Neural cell (in vitro differentiated cells): Measurements from ENCODE around the gene RBM33.

ENCODE experiments used
- EP300 ChIP-seq: fragments of 450-650 bp; conservative IDR thresholded peaks from 2 replicates; pipeline ENCODE4 v1.6.1; 2014; ENCODE audit warnings: antibody characterized with exemption, mild to moderate bottlenecking, moderate library complexity; ENCODE audit not compliant: poor library complexity, severe bottlenecking
- EZH2 ChIP-seq: fragments of 200-600, 300-800 bp; shearing (Covaris generic), sonication (generic); IDR thresholded peaks from 2 replicates; pipeline ENCODE4 v1.6.1; 2014; ENCODE audit warnings: antibody characterized with exemption, low read length, borderline replicate concordance, mild to moderate bottlenecking; ENCODE audit not compliant: insufficient read depth, poor library complexity, severe bottlenecking
- POLR2AphosphoS5 ChIP-seq: IDR thresholded peaks from 2 replicates; pipeline ENCODE4 v1.6.1; 2012
- RAD21 ChIP-seq: fragments of 450-650 bp; conservative IDR thresholded peaks from 2 replicates; pipeline ENCODE4 v1.6.1; 2014; ENCODE audit warnings: antibody characterized with exemption, mild to moderate bottlenecking, moderate library complexity
- SMC3 ChIP-seq: fragments of 450-650 bp; conservative IDR thresholded peaks from 2 replicates; pipeline ENCODE4 v1.6.1; 2014; ENCODE audit warnings: antibody characterized with exemption, mild to moderate bottlenecking, moderate library complexity; ENCODE audit not compliant: poor library complexity
- TAF1 ChIP-seq: IDR thresholded peaks from 2 replicates; pipeline ENCODE4 v1.6.1; 2012; ENCODE audit warnings: low read depth
- TF ChIP-seq, protein P1 (sequence below): fragments of 450-650 bp; IDR thresholded peaks from 2 replicates; pipeline ENCODE4 v1.5.1; 2014; ENCODE audit warnings: antibody characterized with exemption, mild to moderate bottlenecking, moderate library complexity; ENCODE audit not compliant: poor library complexity, severe bottlenecking

GRCh38 chr7:155631155-155631554 is 13.3 kb upstream of the RBM33 start:
- TF ChIP-seq, protein P1, sequence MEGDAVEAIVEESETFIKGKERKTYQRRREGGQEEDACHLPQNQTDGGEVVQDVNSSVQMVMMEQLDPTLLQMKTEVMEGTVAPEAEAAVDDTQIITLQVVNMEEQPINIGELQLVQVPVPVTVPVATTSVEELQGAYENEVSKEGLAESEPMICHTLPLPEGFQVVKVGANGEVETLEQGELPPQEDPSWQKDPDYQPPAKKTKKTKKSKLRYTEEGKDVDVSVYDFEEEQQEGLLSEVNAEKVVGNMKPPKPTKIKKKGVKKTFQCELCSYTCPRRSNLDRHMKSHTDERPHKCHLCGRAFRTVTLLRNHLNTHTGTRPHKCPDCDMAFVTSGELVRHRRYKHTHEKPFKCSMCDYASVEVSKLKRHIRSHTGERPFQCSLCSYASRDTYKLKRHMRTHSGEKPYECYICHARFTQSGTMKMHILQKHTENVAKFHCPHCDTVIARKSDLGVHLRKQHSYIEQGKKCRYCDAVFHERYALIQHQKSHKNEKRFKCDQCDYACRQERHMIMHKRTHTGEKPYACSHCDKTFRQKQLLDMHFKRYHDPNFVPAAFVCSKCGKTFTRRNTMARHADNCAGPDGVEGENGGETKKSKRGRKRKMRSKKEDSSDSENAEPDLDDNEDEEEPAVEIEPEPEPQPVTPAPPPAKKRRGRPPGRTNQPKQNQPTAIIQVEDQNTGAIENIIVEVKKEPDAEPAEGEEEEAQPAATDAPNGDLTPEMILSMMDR: no peak
- TF ChIP-seq EZH2: no peak
- no peak for TF ChIP-seq TAF1
- no peak for TF ChIP-seq POLR2AphosphoS5
- no peak for TF ChIP-seq SMC3
- no peak for TF ChIP-seq EP300
- no peak for TF ChIP-seq RAD21
